Large intestine (tissue), 3 donors: ENCODE results near the gene WASF3. TPM values are rescaled to one million over a fixed set of nuclear protein-coding genes. Genes with fewer than 3 reads are reported as not detected.
"Not testable (repeated sequence)": the region's sequence is repeated elsewhere in the genome, so short reads cannot be mapped to it uniquely, and the experiment has no call there.

ENCODE experiments used
- DNase-seq, 2 donors: peaks; one replicate each; pipeline versions ENCODE4 v3.0.0 to v3.0.0-alpha.2; 2013
- H3K27ac ChIP-seq: one replicate; pipeline ENCODE4 v1.5.1; 2013; ENCODE audit warnings: low read length
- H3K27me3 ChIP-seq: 2 replicates; pipeline ENCODE4 v1.6.1; 2013; ENCODE audit warnings: low read length; ENCODE audit not compliant: control insufficient read depth, insufficient read depth
- H3K36me3 ChIP-seq: 2 replicates; pipeline ENCODE4 v1.6.1; 2013; ENCODE audit warnings: low read length; ENCODE audit not compliant: control insufficient read depth, insufficient read depth
- H3K4me1 ChIP-seq: one replicate; pipeline ENCODE4 v1.6.1; 2013; ENCODE audit warnings: low read length; ENCODE audit not compliant: control insufficient read depth, insufficient read depth
- H3K4me3 ChIP-seq: one replicate; pipeline ENCODE4 v1.5.1; 2013; ENCODE audit warnings: low read length
- H3K9me3 ChIP-seq: one replicate; pipeline ENCODE4 v1.6.1; 2013; ENCODE audit warnings: mild to moderate bottlenecking, low read depth, low read length, moderate library complexity; ENCODE audit not compliant: control insufficient read depth
- WGBS: methylation state at CpG from one replicate; pipeline ENCODE4 v1.1.5; 2013; ENCODE audit warnings: low lambda C conversion rate; ENCODE audit not compliant: insufficient coverage; 5-methylcytosine and 5-hydroxymethylcytosine counted together
- polyA plus RNA-seq: library from polyadenylated mRNA; unstranded; fragments of 120-200 nt; gene quantifications from one replicate; pipeline ENCODE4 v1.2.1, GENCODE V29; 2013

Gene WASF3
- polyA plus RNA-seq, 1 donor = 4.6 TPM

DNA sequence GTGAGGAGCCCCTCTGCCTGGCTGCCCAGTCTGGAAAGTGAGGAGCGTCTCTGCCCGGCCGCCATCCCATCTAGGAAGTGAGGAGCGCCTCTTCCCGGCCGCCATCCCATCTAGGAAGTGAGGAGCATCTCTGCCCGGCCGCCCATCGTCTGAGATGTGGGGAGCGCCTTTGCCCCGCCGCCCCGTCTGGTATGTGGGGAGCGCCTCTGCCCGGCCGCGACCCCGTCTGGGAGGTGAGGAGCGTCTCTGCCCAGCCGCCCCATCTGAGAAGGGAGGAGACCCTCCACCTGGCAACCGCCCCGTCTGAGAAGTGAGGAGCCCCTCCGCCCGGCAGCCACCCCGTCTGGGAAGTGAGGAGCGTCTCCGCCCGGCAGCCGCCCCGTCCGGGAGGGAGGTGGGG lies 166.1 kb downstream of the WASF3 start:
- WGBS = no CpG with 5 or more reads among the region's 31 CpGs
- not testable (repeated sequence) for DNase-seq, H3K4me3 ChIP-seq

DNA sequence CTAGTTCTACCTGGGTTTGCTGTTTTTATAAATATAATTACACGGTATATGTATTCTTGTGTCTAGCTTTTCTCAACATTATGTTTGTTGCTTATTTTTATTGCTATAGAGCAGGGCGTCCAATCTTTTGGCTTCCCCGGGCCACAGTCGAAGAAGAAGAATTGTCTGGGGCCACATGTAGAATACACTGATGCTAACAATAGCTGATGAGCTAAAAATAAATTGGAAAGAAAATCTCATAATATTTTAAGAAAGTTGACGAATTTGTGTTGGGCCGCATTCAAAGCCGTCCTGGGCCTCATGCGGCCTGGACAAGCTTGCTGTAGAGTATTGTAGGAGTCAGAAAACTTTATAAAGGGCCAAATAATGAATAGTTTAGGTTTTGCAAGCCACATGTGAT lies 169.2 kb downstream of the WASF3 start:
- peaks cover 4% of the 10 kb centered on the region for H3K9me3 ChIP-seq
- H3K36me3 ChIP-seq = no peaks in the 10 kb centered on the region
- no peaks in the 10 kb centered on the region for H3K4me1 ChIP-seq
- no peak for DNase-seq
- no CpG with 5 or more reads among the region's 8 CpGs for WGBS
- no peak overlapping the region for H3K27ac ChIP-seq
- H3K27me3 ChIP-seq = no peaks in the 10 kb centered on the region
- no peak overlapping the region for H3K4me3 ChIP-seq

More for the DNA sequence above, 166.1 kb downstream of the WASF3 start:
- not testable (repeated sequence) for H3K9me3 ChIP-seq, H3K27me3 ChIP-seq, H3K27ac ChIP-seq, H3K36me3 ChIP-seq, H3K4me1 ChIP-seq

DNA sequence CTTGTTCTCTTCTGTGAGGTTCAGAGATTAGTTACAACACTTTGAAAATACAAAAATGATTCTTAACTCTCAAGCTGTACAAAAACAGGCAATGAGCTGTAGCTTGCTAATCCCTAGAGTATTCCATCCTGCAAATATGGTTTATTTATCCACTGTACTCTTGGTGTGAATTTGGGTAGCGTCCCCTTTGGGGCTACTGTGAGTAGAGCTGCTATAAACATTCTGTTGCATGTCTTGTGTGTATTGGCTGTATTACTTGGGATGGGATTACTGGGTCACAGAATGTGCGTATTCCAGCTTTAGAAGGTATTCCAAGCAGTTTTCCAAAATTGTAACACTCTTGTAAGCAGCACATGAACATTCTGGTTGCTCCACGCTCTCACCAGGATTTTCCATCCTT lies 169.6 kb downstream of the WASF3 start:
- H3K9me3 ChIP-seq = peaks cover 4% of the 10 kb centered on the region
- no peaks in the 10 kb centered on the region for H3K36me3 ChIP-seq
- no peak overlapping the region for H3K4me3 ChIP-seq
- H3K27ac ChIP-seq = no peak overlapping the region
- 100% methylated on average over 1 of the region's 3 CpGs for WGBS
- H3K27me3 ChIP-seq = no peaks in the 10 kb centered on the region
- no peak for DNase-seq
- H3K4me1 ChIP-seq = no peaks in the 10 kb centered on the region

DNA sequence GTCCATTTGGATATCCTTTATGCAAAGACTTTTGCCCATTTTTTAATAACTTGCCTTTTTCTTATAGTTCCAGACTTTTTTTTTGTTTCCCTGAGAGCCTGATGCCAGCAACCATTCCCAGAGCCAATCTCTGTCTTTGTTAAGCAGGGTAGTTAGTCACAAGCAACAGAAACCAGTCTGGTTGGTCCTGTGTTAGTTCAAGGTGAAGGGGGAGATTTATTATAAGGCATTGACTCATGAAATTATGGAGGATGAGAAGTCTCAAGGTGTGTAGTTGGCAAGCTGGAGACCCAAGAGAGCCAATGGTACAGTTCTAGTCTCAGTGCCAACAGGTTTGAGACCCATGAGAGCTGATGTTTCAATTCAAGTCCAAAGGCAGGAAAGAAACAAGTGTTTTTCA lies 170.2 kb downstream of the WASF3 start:
- H3K4me1 ChIP-seq = no peaks in the 10 kb centered on the region

DNA sequence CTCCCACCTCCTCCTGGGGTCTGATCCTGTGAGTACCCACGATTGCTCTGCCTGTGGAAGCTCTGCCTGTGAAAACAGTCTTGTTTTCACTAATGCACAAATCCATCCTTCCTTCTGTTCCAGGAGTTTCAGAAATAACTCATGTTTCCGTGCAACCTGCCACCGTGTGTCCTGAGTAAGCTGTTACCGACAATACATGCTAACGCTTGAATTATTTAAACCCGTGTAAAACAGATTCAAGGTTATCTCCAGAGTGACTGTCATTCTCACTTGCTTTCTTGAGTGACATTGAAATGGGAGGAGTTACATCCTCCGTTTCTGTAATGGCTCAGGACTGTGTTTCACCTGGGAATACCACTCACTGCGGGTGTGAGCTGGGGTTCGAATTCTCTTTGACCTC lies 178.2 kb downstream of the WASF3 start:
- 80% methylated on average over 1 of the region's 9 CpGs for WGBS
- no peaks in the 10 kb centered on the region for H3K9me3 ChIP-seq
- H3K27ac ChIP-seq = no peak overlapping the region
- H3K27me3 ChIP-seq = peaks cover 2% of the 10 kb centered on the region
- H3K36me3 ChIP-seq = no peaks in the 10 kb centered on the region
- no peak for DNase-seq
- no peak overlapping the region for H3K4me3 ChIP-seq
- no peaks in the 10 kb centered on the region for H3K4me1 ChIP-seq

More for the DNA sequence above, 170.2 kb downstream of the WASF3 start:
- Histone ChIP-seq H3K27ac (no peak overlapping the region), H3K36me3 (no peaks in the 10 kb centered on the region), H3K4me3 (no peak overlapping the region), H3K27me3 (no peaks in the 10 kb centered on the region), H3K9me3 (peaks cover 4% of the 10 kb centered on the region)
- DNase-seq = no peak

Other genes starting within 250 kb of the WASF3 start
- gene GPR12, start 203.1 kb downstream of the WASF3 start, polyA plus RNA-seq = 0.97 TPM